Body of pancreas (tissue), 4 donors: Measurements from ENCODE around the gene RAB12. TPM values are rescaled to one million over a fixed set of nuclear protein-coding genes. Genes with fewer than 3 reads are reported as not detected.

Source experiments
- ATAC-seq: fragments of 150-250 bp; one replicate; pipeline ENCODE4 v1.9.1; 2016
- DNase-seq, 4 donors: peaks; one replicate each; pipeline ENCODE4 v3.0.0-alpha.2; 2019
- H3K27ac ChIP-seq, 4 donors: fragments of 200-600 bp; sonication (generic); 1 replicate in 3 of 4; 2 replicates in 1 of 4; pipeline versions ENCODE4 v1.5.1 to v1.6.1; 2016 to 2019; ENCODE audit warnings: mild to moderate bottlenecking in 1 of 4, mixed read lengths in 1 of 4, moderate library complexity in 1 of 4
- H3K27me3 ChIP-seq, 2 donors: fragments of 200-600 bp; sonication (generic); one replicate each; pipeline ENCODE4 v1.6.0; 2016; ENCODE audit warnings: mild to moderate bottlenecking in 1 of 2
- H3K36me3 ChIP-seq, 2 donors: fragments of 200-600 bp; sonication (generic); replicated peaks in 1 of 2; 2 replicates each; pipeline ENCODE4 v1.5.1; 2016; ENCODE audit warnings: low read depth in 2 of 2; ENCODE audit not compliant: insufficient read depth in 1 of 2
- H3K4me1 ChIP-seq: fragments of 200-600 bp; sonication (generic); one replicate; pipeline ENCODE4 v1.6.0; 2016
- H3K4me3 ChIP-seq, 2 donors: fragments of 200-600 bp; sonication (generic); 1 replicate in 1 of 2; 2 replicates in 1 of 2; pipeline ENCODE4 v1.5.1; 2016 to 2019
- H3K9me3 ChIP-seq, 3 donors: fragments of 200-600 bp; sonication (generic); 1 replicate in 2 of 3; 2 replicates in 1 of 3; pipeline ENCODE4 v1.5.1; 2016
- POLR2A ChIP-seq, 3 donors: fragments of 450-650 bp; IDR thresholded peaks; one replicate each; pipeline ENCODE4 v1.6.1; 2016; ENCODE audit warnings: antibody characterized with exemption in 3 of 3, mild to moderate bottlenecking in 2 of 3
- WGBS, 2 donors: methylation state at CpG; one replicate each; pipeline ENCODE4 v1.1.5; 2017; 5-methylcytosine and 5-hydroxymethylcytosine counted together
- intact Hi-C: fragments of 100-400 bp; cut with DNase I; formaldehyde crosslinking; loops from one replicate; pipeline ENCODE4 v1.15.1; 2023
- total RNA-seq, 2 donors: library from RNA; depleted of rRNA; stranded (reverse); fragments of >200 nt; gene quantifications; one replicate each; pipeline ENCODE4 v1.1.0, GENCODE V29; 2016
- TF ChIP-seq, protein P1 (sequence below), 7 experiments: fragments of 450-650 bp in 4 of 7; fragments of 200-600 bp in 3 of 7; sonication (generic) in 3 of 7; IDR thresholded peaks; one replicate each; pipeline ENCODE4 v1.5.1; 2016 to 2019; ENCODE audit warnings: antibody characterized with exemption in 7 of 7

The RAB12 gene
- total RNA-seq, 2 donors from 2014 or later = 18.9 to 26.7 TPM

GRCh38 chr18:8627540-8627939 lies 18.3 kb downstream of the RAB12 start:
- intact Hi-C loops = no loop called here
- no peaks in the 10 kb centered on the region for H3K27me3 ChIP-seq
- H3K27ac ChIP-seq = no peak overlapping the region
- peaks cover 25% of the 10 kb centered on the region for H3K4me1 ChIP-seq
- DNase-seq (no peak), ATAC-seq (no peak)
- WGBS, 2 donors = 68 to 69% methylated on average over 4 of the region's 4 CpGs
- H3K9me3 ChIP-seq = no peaks in the 10 kb centered on the region
- no peaks in the 10 kb centered on the region for H3K36me3 ChIP-seq
- TF ChIP-seq, protein P1, sequence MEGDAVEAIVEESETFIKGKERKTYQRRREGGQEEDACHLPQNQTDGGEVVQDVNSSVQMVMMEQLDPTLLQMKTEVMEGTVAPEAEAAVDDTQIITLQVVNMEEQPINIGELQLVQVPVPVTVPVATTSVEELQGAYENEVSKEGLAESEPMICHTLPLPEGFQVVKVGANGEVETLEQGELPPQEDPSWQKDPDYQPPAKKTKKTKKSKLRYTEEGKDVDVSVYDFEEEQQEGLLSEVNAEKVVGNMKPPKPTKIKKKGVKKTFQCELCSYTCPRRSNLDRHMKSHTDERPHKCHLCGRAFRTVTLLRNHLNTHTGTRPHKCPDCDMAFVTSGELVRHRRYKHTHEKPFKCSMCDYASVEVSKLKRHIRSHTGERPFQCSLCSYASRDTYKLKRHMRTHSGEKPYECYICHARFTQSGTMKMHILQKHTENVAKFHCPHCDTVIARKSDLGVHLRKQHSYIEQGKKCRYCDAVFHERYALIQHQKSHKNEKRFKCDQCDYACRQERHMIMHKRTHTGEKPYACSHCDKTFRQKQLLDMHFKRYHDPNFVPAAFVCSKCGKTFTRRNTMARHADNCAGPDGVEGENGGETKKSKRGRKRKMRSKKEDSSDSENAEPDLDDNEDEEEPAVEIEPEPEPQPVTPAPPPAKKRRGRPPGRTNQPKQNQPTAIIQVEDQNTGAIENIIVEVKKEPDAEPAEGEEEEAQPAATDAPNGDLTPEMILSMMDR (IDR thresholded peaks at IDR 0.05) = no peak
- TF ChIP-seq POLR2A (IDR thresholded peaks at IDR 0.05) = no peak
- no peak overlapping the region for H3K4me3 ChIP-seq

DNA sequence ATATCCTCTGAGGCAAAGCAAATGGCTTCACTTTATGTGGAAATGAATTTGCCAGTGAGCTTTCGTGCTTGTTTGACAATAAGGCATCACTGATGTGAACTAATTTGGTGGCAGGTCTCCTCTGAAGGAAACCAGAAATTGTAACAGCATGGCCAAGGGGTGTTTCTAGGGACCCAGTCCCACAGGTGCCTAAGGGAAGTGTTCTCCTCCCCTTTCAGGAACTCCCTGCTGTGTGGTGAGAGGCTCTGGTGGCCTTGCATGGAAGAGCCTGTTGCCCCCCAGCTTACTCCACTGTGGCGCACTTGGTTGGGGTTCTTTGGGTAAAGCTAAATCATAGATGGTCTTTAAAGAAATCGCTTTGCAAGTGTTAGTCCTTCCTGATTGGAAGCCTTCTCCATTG lies 20.4 kb downstream of the RAB12 start:
- ATAC-seq = no peak
- WGBS, 2 donors = 96 to 97% methylated on average over 3 of the region's 3 CpGs

GRCh38 chr18:8630546-8630945 lies 21.3 kb downstream of the RAB12 start:
- 75 to 83% methylated on average over 2 of the region's 2 CpGs for WGBS, 2 donors
- Histone ChIP-seq H3K4me1 (peaks cover 16% of the 10 kb centered on the region), H3K36me3 (peaks cover 0 to 9% of the 10 kb centered on the region in 2 donors), H3K9me3 (no peaks in the 10 kb centered on the region), H3K27me3 (no peaks in the 10 kb centered on the region), H3K4me3 (no peak overlapping the region), H3K27ac (no peak overlapping the region)
- intact Hi-C loops = no loop called here
- DNase-seq = no peak
- no peak for ATAC-seq
- TF ChIP-seq POLR2A (IDR thresholded peaks at IDR 0.05) = no peak
- TF ChIP-seq, protein P1 (IDR thresholded peaks at IDR 0.05) = no peak

More for the DNA sequence above, 20.4 kb downstream of the RAB12 start:
- peaks cover 18% of the 10 kb centered on the region for H3K4me1 ChIP-seq
- intact Hi-C loops = no loop called here
- H3K9me3 ChIP-seq = no peaks in the 10 kb centered on the region
- TF ChIP-seq, protein P1 (IDR thresholded peaks at IDR 0.05) = no peak
- no peak for TF ChIP-seq POLR2A (IDR thresholded peaks at IDR 0.05)
- H3K4me3 ChIP-seq = no peak overlapping the region
- H3K27me3 ChIP-seq = no peaks in the 10 kb centered on the region
- no peak for DNase-seq
- H3K27ac ChIP-seq = no peak overlapping the region
- peaks cover 0 to 6% of the 10 kb centered on the region in 2 donors for H3K36me3 ChIP-seq

- ATAC-seq (no peak), DNase-seq (no peak)
- TF ChIP-seq, protein P1 (IDR thresholded peaks at IDR 0.05) = no peak
- TF ChIP-seq POLR2A (IDR thresholded peaks at IDR 0.05) = no peak
- no peak overlapping the region for H3K27ac ChIP-seq
- no peak overlapping the region for H3K4me3 ChIP-seq
- H3K27me3 ChIP-seq = no peaks in the 10 kb centered on the region
- WGBS, 2 donors = 93 to 98% methylated on average over 4 to 5 of the region's 5 CpGs
- intact Hi-C loops = no loop called here
- peaks cover 8% of the 10 kb centered on the region for H3K4me1 ChIP-seq
- H3K36me3 ChIP-seq = peaks cover 0 to 9% of the 10 kb centered on the region in 2 donors
- no peaks in the 10 kb centered on the region for H3K9me3 ChIP-seq
Measured at GRCh38 chr18:8631265-8631664, 22.0 kb downstream of the RAB12 start.

- Histone ChIP-seq H3K36me3 (peaks cover 0 to 11% of the 10 kb centered on the region in 2 donors), H3K4me3 (no peak overlapping the region), H3K27ac (no peak overlapping the region), H3K4me1 (peaks cover 3% of the 10 kb centered on the region), H3K9me3 (no peaks in the 10 kb centered on the region), H3K27me3 (no peaks in the 10 kb centered on the region)
- 96 to 97% methylated on average over 4 of the region's 4 CpGs for WGBS, 2 donors
- intact Hi-C loops = no loop called here
- no peak for DNase-seq
- no peak for ATAC-seq
- TF ChIP-seq POLR2A (IDR thresholded peaks at IDR 0.05) = no peak
- TF ChIP-seq, protein P1 (IDR thresholded peaks at IDR 0.05) = no peak
Measured at GRCh38 chr18:8632386-8632785, 23.1 kb downstream of the RAB12 start.
